ENCODE results near the gene OR14A2.
"Not testable (repeated sequence)": the region's sequence is repeated elsewhere in the genome, so short reads cannot be mapped to it uniquely, and the experiment has no call there.

OR14A2 gene

DNA sequence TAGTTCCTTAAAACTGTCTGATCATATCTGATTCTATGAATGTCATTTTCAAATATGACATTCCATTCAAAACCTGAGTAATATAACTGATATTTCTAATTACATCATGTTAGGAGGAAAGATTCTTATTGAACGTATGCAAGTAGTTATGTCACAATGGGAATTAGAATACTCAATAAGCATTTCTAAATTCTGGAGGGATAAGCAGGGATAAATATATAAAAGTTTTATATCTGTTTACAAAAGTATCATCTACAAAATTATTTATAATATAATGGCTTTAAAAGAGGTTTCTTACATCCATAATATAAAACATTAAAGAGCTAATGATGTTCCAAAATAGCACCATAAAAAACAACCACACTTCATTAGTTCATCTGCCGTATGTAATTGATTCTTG is at the start of gene OR14A2:
OR14A2 (minus strand) TSS at position 101 of the 400 bp plus-strand sequence.
- DNase-seq, result no peak

DNA sequence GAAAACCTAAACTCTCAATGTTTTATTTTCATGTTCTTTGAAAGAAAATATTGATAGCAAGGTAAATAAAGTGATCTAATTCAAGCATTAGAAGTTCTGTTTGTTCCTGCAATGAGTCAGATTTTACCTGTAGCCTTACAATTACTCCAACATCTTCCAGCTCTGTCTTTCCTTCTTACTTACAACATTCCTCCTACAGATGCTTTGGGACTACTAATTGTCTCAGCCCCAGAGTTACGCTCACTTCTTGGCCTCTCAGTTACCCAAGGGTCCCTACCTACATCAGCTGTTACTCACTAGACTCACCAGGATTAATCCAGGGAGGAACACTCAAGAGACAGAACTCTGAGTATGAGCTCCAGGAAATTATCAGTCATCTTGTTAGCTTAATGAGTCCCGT is 49.6 kb upstream of the OR14A2 start:
- DNase-seq, result no peak

DNA sequence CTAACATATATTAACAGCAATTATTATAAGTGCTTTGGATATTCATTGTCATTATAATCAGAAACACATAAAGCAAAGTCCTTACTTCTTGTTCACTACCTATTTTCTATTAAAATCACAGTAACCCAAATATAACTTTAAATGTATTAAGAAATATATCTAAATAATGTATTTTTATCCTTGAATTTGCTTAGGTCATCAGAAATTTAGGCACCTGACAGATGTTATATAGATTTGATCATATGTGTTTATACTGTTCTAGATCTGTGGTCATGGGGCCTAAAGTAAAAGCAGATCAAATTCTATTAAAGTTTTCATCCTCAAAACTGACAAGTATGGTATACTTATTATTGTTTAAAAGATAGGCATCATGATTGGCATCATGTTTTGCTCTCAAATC is 21.7 kb upstream of the OR14A2 start:
- DNase-seq, result no peak

DNA sequence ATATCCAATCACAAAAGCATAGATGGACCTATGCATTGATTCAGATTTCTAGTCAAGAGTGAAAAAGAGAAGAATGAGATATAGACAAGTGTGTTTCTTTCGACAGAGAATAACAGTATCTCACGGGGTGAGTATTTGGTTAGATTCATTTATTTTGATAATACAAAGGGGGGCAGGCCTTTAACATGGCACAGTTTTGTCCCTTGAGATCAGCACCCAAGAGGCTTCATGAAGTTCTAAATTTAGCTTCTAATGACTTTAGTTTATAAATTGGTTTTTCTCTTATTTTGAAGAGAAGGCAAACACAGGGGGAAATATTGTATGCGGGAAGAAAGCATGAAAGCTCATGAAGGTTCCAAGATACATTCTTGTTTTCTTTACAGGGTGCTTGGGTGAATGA is 12.5 kb upstream of the OR14A2 start, which contains the start of gene OR1C1:
OR1C1 (minus strand) TSS at position 101 of the 400 bp plus-strand sequence. CDS start 2,150 bp downstream, outside the sequence.
- DNase-seq, result no peak

DNA sequence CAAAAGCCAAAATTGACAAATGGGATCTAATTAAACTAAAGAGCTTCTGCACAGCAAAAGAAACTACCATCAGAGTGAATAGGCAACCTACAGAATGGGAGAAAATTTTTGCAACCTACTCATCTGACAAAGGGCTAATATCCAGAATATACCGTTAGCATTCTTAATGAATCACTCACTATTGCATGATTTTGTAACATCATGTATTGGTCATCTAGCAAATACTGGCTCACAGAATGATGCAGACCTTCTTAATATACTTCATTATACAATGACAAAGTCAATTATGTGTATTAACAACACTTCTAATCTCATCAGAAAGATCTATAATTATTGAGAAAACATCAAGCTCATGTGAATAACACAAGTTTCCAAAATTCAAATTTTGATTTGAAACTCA is 6.4 kb upstream of the OR14A2 start:
- DNase-seq, result not testable (repeated sequence)

DNA sequence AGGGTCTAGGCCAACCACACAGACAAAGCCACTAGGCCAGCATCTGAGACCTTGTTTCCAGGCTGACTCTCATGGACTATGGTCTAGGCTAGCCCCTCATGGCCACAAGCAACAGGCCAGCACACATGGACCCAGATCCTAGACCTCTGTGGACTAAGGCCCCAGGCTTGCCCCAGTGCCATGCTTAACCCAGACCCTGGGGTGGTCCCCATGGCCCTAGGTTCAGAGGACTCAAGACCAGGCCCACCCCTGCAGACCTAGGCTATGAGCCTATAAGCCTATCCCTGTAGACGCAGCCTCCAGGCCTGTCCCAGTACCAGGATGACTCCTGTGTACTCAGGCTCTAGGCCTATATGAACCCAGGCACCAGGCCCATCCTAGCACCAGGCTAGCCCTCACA is 1.9 kb upstream of the OR14A2 start:
- no peak for DNase-seq

DNA sequence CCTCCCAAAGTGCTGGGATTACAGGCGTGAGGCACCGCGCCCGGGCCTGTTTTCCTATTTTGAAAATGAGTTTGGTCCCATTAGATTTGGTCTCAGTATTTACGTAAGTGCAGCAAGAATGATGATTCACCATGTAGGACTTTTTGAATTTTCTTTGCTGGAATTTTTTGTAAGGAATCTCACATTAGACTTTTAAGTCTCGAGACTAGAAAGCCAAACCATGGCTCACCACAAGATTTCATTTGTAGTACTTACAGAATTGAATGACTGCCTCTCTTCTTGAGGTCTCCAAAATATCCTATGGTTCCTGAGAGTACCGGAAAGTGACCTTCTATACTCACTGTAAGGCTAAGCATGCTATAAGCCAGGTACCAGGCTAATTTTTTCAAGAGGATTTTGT is 325 bp downstream of the OR14A2 start:
- DNase-seq, result no peak

DNA sequence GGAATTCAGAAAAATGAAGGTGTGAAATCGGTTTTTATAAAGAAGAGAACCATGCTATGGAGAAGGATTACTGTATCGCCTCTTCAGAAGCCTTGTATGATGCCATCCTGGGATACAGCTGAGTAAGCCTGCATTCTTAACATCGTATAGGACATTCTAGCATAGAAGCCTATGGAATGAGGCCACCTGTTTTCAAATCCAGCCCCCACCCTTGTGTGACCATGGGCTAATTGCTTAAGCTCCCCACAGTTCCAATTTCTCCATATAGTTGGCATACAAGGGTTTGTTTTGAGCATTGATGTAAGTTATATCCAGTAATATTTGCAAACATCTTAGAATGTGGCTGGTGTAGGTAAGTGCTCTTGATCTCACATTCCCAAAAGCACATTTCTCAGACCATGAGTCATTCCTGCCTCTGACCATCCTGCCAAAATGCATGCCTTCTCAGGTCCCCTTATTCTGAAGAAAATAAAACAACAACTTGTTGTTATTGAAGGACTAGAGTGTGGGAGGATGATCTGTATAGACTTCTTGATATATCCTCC is 1.5 kb downstream of the OR14A2 start:
- no peak for DNase-seq

DNA sequence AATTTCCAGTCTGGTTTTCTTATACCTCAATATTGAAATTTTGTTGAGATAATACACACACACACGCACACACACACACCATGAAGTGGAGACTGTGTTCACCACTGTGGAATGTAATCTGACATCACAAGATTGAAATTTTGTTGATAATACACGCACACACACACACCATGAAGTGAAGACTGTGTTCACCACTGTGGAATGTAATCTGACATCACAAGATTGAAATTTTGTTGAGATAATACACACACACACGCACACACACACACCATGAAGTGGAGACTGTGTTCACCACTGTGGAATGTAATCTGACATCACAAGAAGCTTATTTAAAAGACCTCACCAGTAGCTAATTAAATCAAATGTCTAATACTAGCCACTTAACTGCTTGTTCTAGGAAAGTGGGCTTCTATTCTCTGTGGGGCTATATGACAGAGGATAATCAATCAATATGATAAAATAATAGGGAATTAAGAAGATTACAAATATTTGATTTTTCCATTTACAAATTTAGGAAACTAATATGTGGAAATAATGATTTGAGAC is 5.7 kb downstream of the OR14A2 start:
- DNase-seq, result not testable (repeated sequence)

DNA sequence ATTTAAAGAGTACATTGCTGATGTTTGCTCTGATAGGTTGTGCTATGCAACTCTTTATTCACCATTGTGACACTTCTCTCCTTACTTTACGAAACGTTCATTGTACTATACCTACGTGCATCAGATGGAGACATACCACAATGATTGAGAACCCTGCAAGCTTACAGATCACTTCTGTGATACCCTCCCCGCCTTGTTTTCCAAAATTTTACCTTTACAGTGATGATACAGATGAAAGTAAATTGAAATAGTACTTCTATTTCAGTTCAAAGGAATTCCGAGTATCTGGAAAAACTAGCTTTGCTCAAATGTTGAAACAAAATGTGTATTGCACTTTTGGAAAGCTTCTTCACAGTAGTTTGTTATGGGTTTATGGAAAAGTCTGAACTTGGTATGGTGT is 6.2 kb downstream of the OR14A2 start:
- DNase-seq, result no peak

DNA sequence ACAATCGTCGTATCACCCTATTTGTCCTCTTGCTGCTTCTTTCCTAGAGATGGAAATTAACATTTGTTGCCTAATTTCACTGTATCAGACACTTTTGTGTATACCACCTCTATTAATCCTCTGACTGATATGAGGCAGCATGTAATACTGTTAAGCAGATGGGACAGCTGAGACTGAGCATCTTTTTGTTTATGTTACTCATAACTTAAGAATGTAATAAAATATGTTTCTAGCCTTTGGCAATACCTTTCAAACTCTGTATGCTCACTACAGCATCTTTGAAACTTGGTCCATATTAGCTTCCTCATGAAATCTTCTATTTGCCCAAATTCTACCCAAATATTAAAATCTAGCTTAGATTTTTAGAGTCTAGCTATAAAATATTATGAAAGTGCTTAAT is 7.2 kb downstream of the OR14A2 start:
- no peak for DNase-seq

DNA sequence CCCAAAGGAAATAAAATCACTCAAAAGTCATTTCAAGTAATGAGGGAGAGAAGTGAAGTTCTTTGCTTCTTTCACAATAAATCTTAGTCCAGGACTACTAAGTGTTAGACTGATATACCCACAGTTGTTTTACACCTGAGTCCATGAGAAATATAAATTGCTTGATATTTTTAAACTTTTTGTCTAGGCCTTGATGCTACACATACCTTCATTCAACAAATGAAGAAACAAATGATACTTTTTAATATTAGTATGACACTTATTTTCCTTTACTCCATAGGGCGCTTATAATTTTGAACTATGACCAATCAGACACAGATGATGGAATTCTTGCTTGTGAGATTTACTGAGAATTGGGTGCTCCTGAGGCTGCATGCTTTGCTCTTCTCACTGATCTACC is 9.6 kb downstream of the OR14A2 start, which contains the start of gene OR14K1:
OR14K1 (plus strand) TSS at position 301 of the 400 bp plus-strand sequence; CDS start at position 301, 0 bp downstream.
- no peak for DNase-seq

DNA sequence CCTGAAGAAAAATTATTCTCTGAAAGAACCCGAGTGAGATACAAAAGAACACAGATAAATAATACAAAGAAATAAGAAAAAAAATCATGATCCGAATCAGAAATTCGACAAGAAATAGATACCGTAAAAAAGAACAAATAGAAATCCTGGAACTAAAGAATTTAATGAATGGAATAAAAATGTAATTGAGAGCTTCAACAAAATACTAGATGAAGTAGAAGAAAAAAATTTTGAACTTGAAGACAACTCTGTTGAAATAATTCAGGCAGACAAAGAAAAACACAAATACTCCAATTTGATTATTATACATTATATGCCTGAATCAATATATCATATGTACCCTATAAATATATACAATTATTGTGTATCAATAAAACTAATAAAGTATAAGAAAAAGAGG is 26.7 kb downstream of the OR14A2 start:
- DNase-seq, result no peak

DNA sequence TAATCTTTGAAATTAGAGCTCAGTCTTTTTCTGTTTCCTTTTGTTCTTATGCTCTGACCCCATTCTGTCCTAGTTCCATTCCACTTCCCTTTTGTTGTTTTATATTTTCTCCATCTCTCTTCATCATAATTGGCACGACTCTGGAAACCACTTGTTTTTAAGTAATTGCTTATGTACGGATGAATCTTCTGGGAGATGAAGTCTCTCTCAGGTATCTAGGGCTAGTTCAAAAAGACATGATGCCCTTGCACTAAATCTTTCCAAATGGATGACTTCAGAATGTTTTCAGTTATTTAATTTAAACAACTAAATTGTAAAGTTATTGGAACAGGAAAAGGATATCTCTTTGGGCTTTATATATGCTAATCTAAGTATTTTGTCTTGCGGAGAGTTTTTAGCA is 31.4 kb downstream of the OR14A2 start, which contains the start of gene OR6F1:
OR6F1 (minus strand) TSS at position 101 of the 400 bp plus-strand sequence. CDS start 3,891 bp downstream, outside the sequence.
- no peak for DNase-seq

DNA sequence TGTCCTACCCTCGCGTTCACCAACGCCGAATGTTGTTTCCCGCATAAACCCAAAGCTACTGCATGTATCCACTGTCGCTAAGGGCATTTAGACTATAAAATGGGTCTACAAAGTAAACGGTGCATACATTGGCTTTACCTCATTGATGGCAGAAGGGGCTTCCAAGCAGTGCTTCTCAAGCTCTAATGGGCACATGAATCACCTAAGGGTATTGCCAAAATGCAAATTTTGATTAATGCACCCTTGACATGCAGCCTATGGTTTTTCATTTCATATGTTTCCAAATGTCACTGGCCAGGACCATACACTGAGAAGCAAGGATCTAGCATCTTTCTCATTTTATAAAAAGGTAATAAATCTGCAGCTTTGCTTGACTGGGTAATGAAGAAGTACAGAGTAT is 34.2 kb downstream of the OR14A2 start:
- DNase-seq, result no peak

DNA sequence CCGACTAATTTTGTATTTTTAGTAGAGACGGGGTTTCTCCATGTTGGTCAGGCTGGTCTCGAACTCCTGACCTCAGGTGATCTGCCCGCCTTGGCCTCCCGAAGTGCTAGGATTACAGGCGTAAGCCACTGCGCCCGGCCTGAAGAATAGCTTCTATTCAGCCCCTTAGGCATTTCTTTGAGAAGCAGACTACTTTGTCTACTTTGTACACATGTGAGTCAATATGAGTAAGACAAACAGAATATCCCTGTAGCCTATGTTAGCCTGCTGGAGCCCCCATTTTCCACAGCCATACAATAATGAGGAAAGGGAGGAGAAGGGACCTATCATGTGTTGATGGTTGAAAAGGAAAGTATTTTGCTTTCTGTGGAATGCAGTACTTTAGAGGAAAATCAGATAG is 37.3 kb downstream of the OR14A2 start:
- DNase-seq, result not testable (repeated sequence)

DNA sequence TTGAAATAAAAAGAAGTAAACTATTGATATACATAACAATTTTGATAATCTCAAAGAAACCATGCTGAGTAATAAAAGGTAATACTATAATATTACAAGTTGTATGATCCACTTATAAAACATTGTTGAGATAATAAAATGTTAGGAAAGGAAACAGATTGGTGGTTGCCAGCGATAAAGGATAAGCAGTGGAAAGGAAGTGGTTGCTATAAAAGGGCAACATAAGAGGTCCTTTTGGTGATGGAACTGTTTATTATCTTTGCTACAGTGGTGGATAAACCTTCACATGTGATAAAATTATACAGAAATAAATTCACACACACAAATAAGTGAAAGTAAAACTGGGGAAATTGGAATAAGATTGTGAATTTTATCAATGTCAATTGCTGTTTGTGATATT is 46.6 kb downstream of the OR14A2 start:
- DNase-seq, result no peak

DNA sequence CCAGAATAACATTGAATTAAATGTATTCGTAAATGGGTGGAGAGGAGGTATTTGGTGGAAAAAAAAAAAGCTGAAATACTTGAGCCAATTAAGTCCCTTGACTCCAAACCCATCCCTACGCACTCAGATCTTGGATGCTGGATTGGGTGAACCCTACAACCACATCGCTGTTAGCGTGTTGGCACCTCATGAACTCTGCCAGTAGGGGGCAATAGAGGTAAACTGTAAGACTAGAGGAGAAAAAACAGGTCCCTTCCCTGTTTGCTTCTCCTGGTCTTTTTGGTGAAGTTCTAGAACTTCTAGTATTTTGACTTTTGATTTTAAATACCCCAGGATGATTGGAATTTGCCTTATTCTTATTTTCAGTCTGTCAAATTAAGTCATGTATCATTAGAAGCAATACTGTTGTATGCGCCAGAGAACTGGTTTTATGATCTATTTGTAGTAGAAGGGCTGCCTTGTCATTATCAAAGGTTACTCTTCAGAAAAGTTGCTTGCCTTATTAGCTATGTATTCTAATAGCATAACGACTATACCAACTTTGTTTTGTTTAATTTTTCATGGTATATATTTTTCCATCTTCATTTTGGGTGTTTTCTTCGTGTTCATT is 66.5 kb downstream of the OR14A2 start:
- DNase-seq, result peak; percentile 26

DNA sequence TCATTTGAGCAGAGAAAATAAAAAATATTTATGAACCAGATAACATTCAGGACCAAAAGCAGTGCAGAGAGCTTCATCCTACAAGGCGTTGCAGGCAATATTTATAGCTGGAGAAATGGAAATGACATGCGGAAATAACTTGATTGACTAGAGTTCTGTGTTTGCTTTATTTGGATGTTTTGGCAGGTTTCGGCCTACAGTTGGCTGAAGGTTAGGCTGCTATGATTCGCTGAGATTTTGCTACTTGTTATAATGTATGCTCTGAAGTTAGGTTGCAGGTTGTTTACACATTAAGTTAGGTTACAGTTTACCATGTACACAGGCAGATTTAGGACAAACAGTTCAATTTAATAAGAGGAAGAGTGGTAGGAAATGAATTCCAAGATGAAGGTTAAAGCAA is 67.8 kb downstream of the OR14A2 start:
- DNase-seq, result no peak

DNA sequence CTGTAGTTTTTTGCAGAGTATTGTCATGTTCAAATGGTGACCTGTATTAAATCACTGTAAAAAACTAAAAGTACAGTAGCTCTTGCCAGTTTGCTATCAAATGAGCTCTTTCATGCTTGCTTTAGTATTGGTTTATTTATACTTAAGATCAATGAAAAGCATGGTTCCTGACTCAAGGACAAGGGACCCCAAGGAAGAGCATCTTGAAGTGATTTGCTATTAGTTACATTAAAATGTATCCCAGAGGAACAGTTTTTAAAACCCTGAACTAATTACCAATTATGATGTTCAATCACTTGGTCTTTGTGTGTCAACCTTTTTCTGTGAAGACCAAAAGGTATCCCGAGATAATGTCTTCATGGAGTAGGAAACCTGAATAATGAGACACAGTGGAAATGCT is 68.3 kb downstream of the OR14A2 start, which contains the start of gene OR13G1:
OR13G1 (minus strand) TSS at position 101 of the 400 bp plus-strand sequence. CDS start 6,698 bp downstream, outside the sequence.
- DNase-seq, result no peak
